Prostate gland (tissue), 2 donors: ENCODE data around the gene TSKS.

ENCODE experiments used
- POLR2A ChIP-seq: fragments of 450-650 bp; IDR thresholded peaks from one replicate; pipeline ENCODE4 v1.6.1; 2016; ENCODE audit warnings: antibody characterized with exemption, mild to moderate bottlenecking
- POLR2AphosphoS5 ChIP-seq: sonication (generic); formaldehyde crosslinking; IDR thresholded peaks from one replicate; pipeline ENCODE4 v1.6.1; 2017; ENCODE audit warnings: antibody characterized with exemption
- TF ChIP-seq, protein P1 (sequence below), 4 experiments: fragments of 200-600 bp in 2 of 4; fragments of 450-650 bp in 2 of 4; sonication (generic) in 2 of 4; IDR thresholded peaks; 1 replicate in 3 of 4; 2 replicates in 1 of 4; pipeline ENCODE4 v1.5.1; 2016 to 2019; ENCODE audit warnings: antibody characterized with exemption in 4 of 4, mild to moderate bottlenecking in 2 of 4, moderate library complexity in 2 of 4

DNA sequence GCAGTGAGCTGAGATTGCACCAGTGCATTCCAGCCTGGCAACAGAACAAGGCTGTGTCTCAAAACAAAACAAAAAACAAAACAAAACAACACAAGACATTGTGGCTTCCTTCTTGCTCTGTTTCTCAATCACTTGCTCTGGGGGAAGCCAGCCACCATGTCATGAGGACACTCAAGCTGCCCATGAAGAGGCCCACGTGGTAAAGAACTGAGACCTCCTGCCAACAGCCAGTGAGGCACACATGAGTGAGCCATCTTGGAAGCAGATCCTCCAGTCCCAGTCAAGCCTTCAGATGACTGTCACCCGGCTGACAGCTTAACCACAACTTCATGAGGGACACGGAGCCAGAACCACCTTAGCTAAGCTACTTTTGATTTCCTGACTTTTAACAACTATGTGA is 47.0 kb downstream of the TSKS start:
- TF ChIP-seq, protein P1, sequence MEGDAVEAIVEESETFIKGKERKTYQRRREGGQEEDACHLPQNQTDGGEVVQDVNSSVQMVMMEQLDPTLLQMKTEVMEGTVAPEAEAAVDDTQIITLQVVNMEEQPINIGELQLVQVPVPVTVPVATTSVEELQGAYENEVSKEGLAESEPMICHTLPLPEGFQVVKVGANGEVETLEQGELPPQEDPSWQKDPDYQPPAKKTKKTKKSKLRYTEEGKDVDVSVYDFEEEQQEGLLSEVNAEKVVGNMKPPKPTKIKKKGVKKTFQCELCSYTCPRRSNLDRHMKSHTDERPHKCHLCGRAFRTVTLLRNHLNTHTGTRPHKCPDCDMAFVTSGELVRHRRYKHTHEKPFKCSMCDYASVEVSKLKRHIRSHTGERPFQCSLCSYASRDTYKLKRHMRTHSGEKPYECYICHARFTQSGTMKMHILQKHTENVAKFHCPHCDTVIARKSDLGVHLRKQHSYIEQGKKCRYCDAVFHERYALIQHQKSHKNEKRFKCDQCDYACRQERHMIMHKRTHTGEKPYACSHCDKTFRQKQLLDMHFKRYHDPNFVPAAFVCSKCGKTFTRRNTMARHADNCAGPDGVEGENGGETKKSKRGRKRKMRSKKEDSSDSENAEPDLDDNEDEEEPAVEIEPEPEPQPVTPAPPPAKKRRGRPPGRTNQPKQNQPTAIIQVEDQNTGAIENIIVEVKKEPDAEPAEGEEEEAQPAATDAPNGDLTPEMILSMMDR (IDR thresholded peaks at IDR 0.05) = no peak
- TF ChIP-seq POLR2A (no peak), POLR2AphosphoS5 (no peak)
